SK-N-SH (cell line): ENCODE measurements around the gene SARDH.

Experiments used
- CTCF ChIP-seq: fragments of 200-600 bp; sonication (generic); IDR thresholded peaks from 2 replicates; pipeline ENCODE4 v1.6.1; 2017; ENCODE audit warnings: antibody characterized with exemption, mild to moderate bottlenecking, moderate library complexity
- EZH2phosphoT487 ChIP-seq: fragments of 200-600 bp; sonication (generic); IDR thresholded peaks from 2 replicates; pipeline ENCODE4 v1.6.1; 2017; ENCODE audit warnings: low read depth, mixed run types, mild to moderate bottlenecking, antibody characterized with exemption, moderate library complexity, borderline replicate concordance
- POLR2AphosphoS5 ChIP-seq: IDR thresholded peaks from 2 replicates; pipeline ENCODE4 v1.6.1; 2012; ENCODE audit warnings: low read depth, low read length
- USF2 ChIP-seq: fragments of 150-350 bp; IDR thresholded peaks from 2 replicates; pipeline ENCODE4 v1.6.1; 2017; ENCODE audit warnings: antibody characterized with exemption, low read length, low read depth, borderline replicate concordance

- TF ChIP-seq USF2 (no peak), CTCF (no peak), EZH2phosphoT487 (no peak), POLR2AphosphoS5 (no peak)
These were observed 30.3 kb downstream of the SARDH start for GRCh38 chr9:133707763-133708245.
